Central memory CD4-positive, alpha-beta T cell (primary cell): Measurements from ENCODE around the gene MEX3D.

Source experiments
- DNase-seq: peaks from one replicate; pipeline ENCODE4 v3.0.0; 2022
- total RNA-seq, 3 experiments: gene quantifications; one replicate each; lab custom pipeline; 2026; lab: John Stamatoyannopoulos, UW

Gene MEX3D
- 6.6 to 18.9 (median 14.3) reads per million in 3 experiments for total RNA-seq

DNA sequence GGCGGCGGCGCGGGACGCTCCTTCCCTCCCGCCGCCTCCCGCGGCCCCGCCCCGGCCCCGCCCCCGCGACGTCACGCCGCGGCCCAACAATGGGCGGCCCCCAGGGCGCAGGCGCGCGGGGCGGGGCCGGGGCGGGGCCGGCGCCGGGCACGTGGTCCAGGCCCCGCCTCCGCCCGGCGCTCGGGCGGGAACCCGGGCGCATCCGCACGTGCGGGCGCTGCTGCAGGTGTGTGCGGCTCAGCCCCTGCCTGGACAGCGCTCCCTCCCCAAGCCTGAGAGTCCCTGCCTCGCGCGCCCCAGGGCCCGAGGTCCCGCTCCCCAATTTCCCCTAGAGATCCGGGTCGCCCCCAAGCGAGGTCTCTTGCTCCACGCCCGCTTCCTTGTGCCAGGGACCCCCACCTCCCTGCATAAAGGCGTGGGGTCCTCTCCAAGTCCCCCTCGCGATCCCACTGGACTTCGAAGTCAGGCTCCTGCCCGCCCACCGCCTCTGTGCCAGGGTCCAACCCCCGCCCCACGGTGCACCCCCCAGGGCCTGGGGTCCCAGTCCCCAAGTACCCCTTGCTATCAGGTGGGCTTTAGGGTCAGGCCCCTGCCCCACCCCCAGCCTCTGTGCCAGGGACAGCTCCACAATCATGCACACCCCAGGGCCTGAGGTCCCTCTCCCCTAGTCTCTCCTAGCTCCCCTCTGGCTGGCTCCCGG lies at the start of gene MEX3D:
MEX3D (minus strand) TSS at position 6 of the 700 bp plus-strand sequence. CDS start 267 bp downstream, outside the sequence.
- peak; percentile 76 for DNase-seq

DNA sequence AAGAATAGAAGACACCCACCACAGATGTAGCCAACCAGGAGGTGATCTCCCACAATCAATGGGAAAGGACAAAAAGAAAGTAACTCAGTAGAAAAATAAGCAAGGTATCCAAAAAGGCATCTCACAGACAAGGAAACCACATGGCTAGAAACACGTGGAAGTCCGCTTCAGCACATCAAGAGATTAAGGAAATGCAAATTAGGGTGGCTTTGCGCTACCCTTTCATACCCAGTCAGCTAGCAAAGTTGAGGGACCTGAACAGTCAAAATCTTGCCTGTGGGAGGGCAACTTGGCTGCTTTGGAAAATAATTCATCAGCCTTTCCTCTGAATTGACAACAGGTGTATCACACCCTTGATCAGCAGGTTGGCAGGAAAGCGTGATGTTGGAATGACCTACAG lies 48.8 kb upstream of the MEX3D start:
- no peak for DNase-seq

DNA sequence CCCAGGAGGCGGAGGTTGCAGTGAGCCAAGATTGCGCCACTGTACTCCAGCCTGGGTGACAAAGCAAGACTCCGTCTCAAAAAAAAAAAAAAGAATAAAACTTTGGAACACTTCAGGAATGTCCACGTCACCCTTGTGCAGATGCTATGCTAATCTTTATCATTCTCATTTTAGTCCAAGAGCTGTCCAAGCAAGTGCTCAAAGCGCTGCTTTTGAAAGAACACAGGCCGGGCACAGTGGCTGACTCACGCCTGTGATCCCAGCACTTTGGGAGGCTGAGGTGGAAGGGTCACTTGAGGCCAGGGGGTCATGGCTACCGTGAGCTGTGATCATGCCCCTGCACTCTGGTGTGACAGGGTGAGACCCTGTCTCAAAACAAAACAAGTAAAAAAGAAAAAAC lies 48.3 kb upstream of the MEX3D start:
- no peak for DNase-seq

DNA sequence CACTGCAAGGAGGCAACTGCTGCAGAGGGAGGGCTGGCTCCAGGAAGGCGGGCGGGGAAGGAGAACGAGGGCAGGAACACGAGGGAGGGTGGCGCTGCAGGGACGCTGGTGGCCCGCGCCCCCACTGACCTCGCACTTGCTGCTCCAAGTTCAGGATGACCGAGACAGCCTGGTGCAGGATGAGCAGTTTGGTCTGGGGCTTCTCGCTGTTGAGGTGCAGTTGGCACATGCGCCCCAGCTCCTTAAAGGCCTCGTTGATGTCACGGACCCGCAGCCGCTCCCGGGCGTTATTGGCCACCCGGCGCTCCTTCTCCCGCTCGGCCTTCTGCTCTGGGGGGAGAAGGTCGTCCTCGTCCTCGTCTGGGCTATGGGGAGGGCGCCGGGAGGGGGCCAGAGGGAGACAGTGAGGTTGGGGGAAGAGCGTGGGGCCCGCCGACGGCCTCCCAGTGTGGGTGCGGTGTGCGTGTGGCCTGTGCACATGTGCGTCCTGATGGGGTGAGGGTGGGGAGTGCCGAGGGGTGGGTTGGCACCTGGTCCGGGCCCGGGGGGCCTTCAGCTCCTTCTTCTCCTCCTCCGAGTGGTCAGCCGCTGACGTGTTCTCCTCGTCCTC lies 47.1 kb upstream of the MEX3D start:
- DNase-seq = no peak

DNA sequence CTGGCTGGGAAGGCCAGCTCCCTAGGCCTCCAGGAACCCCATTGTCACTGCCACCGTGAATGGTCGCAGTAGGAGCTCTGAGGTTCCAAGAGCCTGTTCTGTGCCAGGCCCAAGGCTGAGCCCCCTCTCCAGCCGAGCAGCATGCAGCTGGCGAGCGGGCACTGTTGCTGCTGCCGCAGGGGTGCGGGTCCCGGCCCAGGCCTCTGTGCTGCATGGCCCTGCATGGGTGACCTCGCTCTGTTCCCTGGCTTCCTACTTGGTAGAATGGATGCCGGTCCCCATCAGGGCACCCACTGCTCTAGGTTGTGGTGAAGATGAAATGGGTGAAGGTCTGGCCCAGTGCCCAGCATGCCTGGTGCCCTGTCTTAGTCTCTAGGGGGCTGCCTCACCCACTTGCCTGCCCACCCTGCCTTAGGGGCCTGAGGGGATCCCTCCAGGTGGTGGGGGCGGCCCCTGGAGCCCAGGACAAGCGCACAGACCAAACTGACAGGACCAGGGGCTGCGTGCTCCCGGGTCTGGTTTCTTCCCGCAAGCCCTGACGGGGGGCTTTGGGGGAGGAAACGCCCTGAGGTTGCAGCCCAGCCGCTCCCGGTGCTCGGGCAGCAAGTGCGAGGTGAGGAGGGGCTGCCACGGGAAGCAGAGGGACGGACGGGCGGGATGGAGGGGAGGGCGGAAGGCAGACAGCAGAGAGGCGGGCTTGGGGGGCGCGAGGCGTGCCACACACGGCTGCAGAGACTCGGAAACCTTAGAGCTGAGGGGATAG lies 45.9 kb upstream of the MEX3D start:
- no peak for DNase-seq

DNA sequence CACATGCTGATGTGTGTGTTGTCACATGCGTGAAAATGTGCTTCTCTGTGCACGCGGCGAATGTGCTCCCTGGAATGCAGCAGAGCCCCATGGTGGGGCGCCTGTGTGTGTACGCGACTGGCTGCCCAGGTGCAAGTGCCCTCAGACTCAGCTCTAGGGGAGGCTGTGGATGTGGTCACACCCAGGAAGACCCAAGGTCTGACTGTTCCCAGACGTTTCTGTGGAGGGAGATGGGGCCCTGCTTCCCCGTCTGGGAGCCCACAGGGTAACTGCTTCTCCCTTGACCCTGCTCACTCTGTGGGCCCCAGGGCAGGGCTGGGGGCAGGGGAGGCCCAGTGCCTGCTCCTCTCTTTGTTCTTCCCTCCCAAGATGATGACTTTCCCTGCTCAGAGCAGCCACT lies 45.0 kb upstream of the MEX3D start:
- DNase-seq = no peak

DNA sequence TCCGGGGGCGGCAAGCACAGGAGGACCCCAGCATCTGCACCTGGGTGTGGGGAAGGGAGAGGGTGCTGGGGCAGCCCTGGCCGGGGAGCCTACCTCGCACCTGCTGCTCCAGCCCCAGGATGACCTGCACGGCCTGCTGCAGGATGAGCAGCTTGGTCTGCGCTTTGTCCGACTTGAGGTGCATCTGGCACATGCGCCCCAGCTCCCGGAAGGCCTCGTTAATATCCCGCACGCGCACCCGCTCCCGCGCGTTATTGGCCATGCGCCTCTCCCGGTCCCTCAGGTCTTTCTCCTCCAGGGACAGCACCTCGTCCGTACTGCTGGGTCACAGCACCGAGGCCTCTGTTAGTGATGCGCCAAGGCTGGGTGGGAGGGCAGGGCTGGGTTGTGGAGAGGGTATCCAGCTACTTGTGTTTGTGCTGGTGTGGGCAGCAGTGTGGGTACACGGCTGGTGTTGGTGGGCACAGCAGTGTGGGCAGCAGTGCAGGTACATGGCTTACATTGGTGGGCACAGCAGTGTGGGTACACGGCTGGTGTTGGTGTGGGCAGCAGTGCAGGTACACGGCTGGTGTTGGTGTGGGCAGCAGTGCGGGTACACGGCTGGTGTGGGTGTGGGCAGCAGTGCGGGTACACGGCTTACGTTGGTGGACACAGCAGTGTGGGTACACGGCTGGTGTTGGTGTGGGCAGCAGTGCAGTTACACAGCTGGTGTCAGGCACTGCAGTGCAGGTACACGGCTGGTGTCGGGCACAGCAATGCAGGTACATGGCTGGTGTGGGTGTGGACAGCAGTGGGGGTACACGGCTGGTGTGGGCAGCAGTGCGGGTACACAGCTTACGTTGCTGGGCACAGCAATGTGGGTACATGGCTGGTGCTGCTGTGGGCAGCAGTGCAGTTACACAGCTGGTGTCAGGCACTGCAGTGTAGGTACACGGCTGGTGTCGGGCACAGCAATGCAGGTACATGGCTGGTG lies 44.3 kb upstream of the MEX3D start:
- DNase-seq = no peak

DNA sequence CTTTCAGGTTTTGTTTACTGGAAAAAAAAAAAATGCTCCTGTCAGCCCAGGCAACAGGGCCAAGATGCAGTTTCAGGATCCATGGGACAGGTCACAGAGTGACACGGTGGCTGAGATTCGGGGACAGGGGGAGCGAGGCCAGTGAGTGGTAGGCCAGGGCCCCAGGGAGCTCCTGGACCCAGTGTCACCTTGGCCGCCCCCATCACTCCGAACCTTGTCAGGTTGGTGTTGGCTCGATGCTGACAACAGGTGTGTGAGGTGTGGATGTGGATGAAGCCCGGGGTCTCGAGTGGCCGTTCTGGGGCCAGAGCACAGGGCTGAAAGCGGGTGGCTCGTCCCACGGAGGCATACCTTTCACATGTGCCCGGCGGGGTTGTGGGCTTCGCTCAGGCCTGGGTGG lies 43.2 kb upstream of the MEX3D start:
- no peak for DNase-seq

DNA sequence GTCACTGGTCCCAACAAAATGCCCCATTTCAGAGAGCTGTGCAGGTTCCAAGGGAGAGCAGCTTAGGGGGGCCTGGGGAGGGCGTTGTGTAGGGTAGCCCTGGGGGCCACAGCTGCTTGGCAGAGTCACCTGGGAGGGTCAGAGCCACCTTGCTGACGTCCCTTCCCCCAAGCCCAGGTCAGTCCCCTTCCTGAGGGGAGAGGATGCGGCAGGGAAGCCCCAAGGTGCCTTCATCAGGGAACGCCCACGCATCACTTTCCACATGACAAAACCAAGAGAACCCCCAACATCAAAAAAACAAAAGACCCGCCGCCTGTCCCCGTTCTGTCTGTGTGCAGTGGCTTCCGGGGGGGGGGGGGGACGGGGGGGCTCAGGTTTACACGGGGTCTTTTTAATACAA lies 42.5 kb upstream of the MEX3D start:
- DNase-seq = no peak

DNA sequence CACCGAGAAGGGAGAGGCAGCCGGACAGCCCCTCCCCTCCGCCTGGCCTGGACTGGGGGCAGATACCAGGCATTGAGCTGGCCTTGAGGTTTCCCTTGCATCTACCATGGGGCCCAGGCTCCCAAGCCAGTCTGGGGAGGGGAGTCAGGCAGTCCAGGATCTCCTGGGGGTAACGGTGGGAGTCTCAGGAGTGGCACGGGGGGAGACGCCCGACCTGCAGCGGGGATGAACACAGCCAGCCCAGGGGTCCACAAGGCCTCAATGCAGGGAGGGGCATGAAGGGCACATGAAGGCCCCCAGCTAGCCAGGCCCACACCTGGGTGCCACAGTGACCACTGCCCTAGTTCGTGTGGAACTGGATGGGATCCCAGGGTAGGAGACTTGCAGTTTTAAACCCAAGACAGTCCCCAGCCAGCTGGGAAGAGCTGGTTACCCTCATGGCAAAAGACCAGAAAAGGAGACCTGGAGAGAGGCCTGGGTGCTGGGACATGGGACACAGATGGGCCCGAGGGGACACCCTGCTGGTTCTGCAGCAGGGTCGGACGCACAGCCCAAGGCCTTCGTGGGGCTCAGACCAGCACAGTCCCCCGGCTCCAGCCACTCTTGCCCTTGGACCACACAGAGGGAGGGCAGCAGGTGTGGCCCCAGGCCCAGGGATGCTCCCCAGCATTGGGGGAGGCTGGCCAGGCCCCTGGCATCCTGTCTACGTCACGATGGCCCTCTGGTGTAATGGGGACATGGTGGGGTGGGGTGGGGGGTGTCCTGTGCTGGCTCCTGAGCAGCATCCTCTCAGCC lies 41.8 kb upstream of the MEX3D start:
- no peak for DNase-seq

DNA sequence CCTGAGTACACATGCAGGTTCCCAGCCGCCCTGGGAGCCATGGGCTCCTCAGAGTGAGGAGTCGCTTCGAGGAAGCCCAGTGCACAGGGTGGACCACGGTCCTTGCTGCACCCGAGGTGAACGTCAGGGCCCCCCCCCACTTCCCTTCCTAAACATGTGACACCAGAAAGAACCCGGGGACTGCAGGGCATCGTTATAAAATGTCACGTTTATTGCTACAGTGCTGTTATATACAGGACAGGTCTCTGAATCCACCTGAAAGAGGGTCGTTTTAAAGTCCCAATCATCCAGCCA lies 40.9 kb upstream of the MEX3D start:
- DNase-seq = no peak

DNA sequence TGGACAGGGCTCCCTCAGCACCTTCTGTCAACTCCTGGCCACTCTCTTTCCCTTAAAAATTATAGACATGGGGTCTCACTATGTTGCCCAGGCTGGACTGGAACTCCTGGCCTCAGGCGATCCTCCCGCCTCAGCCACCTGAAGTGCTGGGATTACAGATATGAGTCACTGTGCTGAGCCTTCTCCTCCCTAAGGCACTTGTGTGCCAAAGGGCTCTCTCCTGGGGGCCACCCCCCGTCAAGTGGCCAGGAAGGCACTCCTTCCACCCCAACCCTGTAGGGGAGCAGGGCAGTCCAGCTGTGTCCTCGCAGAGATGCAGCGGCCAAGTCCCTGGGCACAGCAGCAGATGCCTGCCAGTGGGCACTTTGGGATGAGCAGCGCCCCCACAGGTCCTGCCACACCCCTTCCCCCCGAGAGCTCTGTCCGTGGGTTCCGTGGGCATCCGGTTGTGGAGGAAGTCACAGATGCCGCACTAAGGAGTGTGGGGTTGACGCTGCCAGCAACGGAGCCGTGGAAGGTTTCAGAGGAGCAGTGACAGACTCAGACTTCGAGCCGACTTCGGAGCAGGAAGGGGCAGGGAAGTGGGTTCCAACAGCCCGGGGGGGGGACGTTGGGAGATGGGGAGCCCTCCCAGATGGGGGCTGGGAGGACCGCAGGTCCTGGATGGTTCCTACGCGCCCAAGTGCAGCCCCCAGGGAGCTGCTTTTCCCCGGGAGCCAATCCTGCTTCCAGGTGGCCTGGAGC lies 40.4 kb upstream of the MEX3D start:
- peak; percentile 27 for DNase-seq

DNA sequence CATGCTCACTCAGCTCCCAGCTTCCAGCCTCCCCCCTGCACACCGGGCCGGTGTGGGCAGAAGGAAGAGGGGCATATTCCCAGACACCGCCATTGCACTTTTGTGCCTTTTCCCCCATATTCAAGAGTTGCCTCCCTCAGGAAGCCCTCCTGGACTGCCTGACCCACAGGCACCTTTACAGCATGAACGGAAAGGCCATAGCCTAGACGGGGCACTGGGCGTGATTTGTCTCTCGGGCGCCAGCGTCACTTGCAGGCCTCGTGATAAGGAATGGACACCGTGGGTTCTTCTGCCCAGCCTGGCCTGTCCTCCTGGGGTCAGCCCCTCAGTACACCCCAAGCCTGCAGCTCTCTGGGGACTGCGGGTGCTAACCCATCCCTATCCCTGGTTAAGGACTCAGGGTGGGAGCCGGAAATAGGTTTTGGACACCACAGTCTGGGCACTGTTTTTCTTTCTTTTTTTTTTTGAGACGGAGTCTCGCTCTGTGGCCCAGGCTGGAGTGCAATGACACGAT lies 38.1 kb upstream of the MEX3D start:
- DNase-seq = no peak

DNA sequence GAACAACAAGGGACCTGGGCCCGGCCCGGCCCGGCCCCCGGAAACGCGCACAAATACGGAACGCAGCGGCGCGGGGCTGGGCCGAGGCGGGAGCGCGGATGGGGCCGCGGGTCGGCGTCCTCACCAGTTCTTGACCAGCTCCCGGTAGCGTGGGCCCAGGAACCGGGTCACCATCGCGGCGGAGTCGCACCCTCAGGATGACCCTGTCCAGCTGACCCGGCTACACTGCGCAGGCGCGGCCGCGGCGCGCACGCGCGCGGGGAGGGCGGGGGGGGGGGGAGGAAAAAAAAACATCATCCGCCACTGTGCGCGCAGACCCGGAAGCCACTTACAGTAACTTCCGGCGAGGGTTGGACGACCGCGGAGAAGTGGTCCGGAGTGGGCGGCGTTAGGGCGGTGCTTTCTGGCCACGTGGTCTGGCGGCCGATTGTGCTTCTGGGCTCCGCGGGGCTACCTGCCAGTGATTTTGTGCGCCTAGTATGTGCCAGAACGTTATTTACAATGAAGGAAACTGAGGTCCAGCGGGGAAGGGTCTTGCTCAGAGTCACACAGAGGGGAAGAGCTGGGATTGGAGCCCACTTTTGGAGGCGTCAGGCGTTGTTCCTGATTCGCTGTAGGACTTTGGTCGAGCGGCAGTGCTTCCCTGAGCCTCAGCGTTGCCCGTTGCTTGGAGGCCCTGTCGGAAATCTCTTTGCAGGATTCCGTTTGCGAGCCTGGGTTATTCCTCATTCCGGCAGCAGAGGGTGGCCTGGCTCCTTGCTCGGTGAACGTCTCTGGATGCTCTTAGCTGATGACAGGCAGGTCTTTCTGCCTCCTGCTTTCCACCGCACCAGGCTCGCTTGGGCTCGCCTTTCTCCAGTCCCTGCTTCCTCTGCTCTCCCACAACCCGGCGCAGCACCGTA lies 37.4 kb upstream of the MEX3D start, which contains the start of gene UQCR11:
UQCR11 (minus strand) TSS at position 227 of the 902 bp plus-strand sequence; CDS start at position 174, 53 bp downstream.
- DNase-seq = peak; percentile 91

DNA sequence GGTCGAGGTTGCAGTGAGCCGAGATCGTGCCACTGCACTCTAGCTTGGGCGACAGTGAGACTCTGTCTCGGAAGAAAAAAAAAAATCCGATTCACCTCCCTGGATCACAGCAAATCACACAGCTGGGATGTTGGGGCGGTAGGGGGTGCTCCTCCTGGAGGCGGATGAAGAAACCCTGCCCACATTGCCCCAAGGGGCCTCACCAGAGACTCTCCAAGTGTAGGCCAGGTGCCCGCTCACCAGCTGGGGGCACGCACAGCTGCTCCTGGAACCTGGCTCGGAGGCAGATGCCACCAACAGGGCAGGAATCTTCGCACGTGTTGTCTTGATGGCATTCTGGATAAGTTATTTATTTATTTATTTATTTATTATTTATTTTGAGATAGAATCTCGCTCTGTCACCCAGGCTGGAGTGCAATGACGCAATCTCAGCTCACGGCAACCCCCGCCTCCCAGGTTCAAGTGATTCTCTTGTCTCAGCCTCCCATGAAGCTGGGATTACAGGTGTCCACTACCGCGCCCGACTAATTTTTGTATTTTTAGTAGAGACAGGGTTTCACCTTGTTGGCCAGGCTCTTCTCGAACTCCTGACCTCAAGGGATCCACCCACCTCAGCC lies 34.1 kb upstream of the MEX3D start:
- DNase-seq = no peak

DNA sequence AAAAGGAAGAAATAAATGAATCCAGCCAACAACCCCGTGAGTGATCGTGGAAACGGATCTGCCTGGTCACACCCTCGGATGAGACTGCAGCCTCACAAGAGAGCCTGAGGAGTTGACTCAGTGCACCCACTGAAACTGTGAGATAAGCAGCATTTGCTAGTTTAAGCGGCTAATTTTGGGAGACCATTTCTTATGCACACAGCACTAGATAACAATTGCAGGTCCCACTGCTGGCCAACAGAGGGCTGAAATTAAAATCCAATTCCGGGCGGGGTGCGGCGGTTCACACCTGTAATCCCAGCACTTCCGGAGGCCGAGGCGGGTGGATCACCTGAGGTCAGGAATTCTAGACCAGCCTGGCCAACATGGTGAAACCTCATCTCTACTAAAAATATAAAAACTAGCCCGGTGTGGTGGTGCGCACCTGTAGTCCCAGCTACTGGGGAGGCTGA lies 33.5 kb upstream of the MEX3D start:
- no peak for DNase-seq

DNA sequence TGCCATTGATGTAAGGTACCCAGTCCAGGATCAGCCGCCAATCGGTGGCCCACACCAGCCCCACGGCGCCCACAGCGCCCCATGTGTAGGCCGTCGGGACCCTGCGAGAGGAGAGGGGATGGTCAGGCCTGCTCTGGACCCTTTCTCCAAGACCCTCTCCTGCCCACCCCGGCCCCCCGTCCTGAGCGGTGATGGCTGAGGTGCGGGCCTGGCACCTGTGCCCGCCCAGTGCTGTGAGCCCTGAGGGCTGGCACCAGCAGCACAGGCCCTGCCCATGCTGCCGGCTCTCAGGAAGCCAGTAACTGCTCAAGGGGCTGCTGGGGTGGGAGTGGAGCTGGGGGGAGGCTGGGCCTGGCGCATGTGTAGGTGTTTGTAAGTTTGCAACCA lies 31.3 kb upstream of the MEX3D start:
- no peak for DNase-seq

DNA sequence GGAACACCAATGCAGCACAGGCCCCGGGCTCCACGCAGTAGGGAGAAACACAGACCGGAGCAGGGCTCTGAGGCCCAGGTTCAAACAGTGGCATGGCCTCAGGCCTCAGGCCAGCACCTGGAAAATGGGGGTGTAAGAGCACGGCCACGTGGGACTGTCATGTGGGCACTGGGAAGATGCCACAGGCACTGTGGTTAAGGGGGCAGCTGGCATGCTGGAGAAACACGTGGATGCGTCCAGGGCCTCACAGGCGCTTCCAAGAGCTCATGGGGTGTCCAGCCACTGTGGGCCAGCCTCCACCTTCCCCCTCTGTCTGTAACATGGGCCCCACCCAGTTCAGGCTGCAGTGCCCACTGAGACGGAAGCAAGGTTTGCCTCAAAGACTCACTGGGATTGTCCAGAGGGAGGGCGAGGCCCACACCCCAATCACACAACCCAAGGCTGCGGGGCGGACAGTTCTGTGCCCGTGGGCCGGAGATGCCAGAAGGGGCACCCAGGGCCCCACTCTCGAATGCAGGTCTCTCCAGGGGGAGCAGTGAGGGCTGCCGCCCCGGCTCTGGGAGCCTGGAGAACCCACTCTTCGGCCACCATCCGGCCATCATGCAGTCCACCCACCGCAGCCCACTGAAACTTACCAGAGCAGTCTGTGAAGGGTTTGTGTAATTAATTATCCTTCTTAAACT lies 30.8 kb upstream of the MEX3D start:
- no peak for DNase-seq

DNA sequence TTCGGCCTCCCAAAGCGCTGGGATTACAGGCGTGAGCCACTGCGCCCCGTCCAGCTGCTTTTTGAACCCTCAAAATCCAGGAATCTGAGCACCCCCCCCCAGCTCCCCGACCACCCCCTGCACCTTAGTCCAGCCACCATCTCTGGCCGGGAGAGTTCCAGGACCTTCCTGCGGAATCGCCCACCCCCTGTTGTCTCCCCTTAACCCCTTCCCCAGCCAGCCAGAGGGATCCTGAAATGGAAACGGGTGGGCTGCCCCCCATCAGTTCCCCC lies 25.3 kb upstream of the MEX3D start:
- no peak for DNase-seq
